Esophagus squamous epithelium (tissue), 4 donors: ENCODE results near the gene ANKH.

Experiments
- CTCF ChIP-seq, 6 experiments: fragments of 450-650 bp in 4 of 6; fragments of 200-600 bp in 2 of 6; sonication (generic) in 2 of 6; IDR thresholded peaks; one replicate each; pipeline ENCODE4 v1.5.1; 2016 to 2019; ENCODE audit warnings: antibody characterized with exemption in 6 of 6, mild to moderate bottlenecking in 4 of 6, moderate library complexity in 4 of 6
- POLR2A ChIP-seq, 4 donors: fragments of 450-650 bp; IDR thresholded peaks; one replicate each; pipeline ENCODE4 v1.6.1; 2017; ENCODE audit warnings: antibody characterized with exemption in 4 of 4, mild to moderate bottlenecking in 4 of 4, moderate library complexity in 3 of 4

GRCh38 chr5:14671414-14671813 lies 200.2 kb downstream of the ANKH start:
- TF ChIP-seq CTCF (IDR thresholded peaks at IDR 0.05) (no peak), POLR2A (IDR thresholded peaks at IDR 0.05) (no peak)
